WTC11 (cell line): ENCODE data around the gene TBCB. TPM values are rescaled to one million over a fixed set of nuclear protein-coding genes. Genes with fewer than 3 reads are reported as not detected.

Experiments used
- ATAC-seq: fragments of 200-7000 bp; cut with Tn5 transposase; 2 replicates; pipeline ENCODE4 v1.10.0; 2021; ENCODE audit warnings: mild to moderate bottlenecking, moderate library complexity
- CTCF ChIA-PET: fragments of 300-600 bp; sonication (Branson Sonifier 250); formaldehyde crosslinking; loops from one replicate; lab custom pipeline; 2021; ENCODE audit warnings: antibody characterized with exemption; lab: Charles Lee
- POLR2A ChIA-PET: fragments of 350-600 bp; sonication (Branson Sonifier 250); formaldehyde crosslinking; loops from one replicate; lab custom pipeline; 2021; ENCODE audit warnings: antibody characterized with exemption; lab: Charles Lee
- DNase-seq: peaks from one replicate; pipeline ENCODE4 v3.0.0; 2021; ENCODE audit warnings: low spot score
- H3K27ac Mint-ChIP-seq: 2 replicates; pipeline ENCODE4 v1.8.0; 2021; ENCODE audit warnings: mixed read lengths
- H3K27me3 Mint-ChIP-seq: 2 replicates; pipeline ENCODE4 v1.8.0; 2021; ENCODE audit warnings: low read depth, mild to moderate bottlenecking, moderate library complexity, mixed read lengths
- H3K36me3 Mint-ChIP-seq: 2 replicates; pipeline ENCODE4 v1.8.0; 2021; ENCODE audit warnings: mixed read lengths
- H3K4me1 Mint-ChIP-seq: 2 replicates; pipeline ENCODE4 v1.8.0; 2022; ENCODE audit warnings: mixed read lengths
- H3K4me3 Mint-ChIP-seq: 2 replicates; pipeline ENCODE4 v1.8.0; 2021; ENCODE audit warnings: mild to moderate bottlenecking, moderate library complexity, mixed read lengths
- H3K9me3 Mint-ChIP-seq: 2 replicates; pipeline ENCODE4 v1.8.0; 2021; ENCODE audit warnings: mixed read lengths
- ATF2 ChIP-seq: sonication (generic); formaldehyde crosslinking; IDR thresholded peaks from 2 replicates; pipeline ENCODE4 v1.8.1; 2022; ENCODE audit warnings: low read depth, missing genetic modification reagents, borderline replicate concordance
- CBFB ChIP-seq: sonication (generic); formaldehyde crosslinking; IDR thresholded peaks from 2 replicates; pipeline ENCODE4 v1.8.1; 2022; ENCODE audit warnings: mild to moderate bottlenecking, low read depth, missing genetic modification reagents
- GRHL2 ChIP-seq: fragments of 250-450 bp; sonication (Bioruptor Pico); IDR thresholded peaks from 2 replicates; pipeline ENCODE4 v1.8.0; 2022; ENCODE audit warnings: mild to moderate bottlenecking, moderate library complexity; ENCODE audit not compliant: insufficient replicate concordance, severe bottlenecking
- KAT7 ChIP-seq: sonication (generic); formaldehyde crosslinking; IDR thresholded peaks from 2 replicates; pipeline ENCODE4 v1.8.1; 2023; ENCODE audit warnings: missing genetic modification reagents, mild to moderate bottlenecking, borderline replicate concordance
- PRRX2 ChIP-seq: fragments of 250-450 bp; sonication (Bioruptor Pico); IDR thresholded peaks from 2 replicates; pipeline ENCODE4 v1.8.0; 2021; ENCODE audit warnings: mild to moderate bottlenecking
- RORB ChIP-seq: fragments of 250-450 bp; sonication (Bioruptor Pico); IDR thresholded peaks from 2 replicates; pipeline ENCODE4 v1.9.0; 2021; ENCODE audit warnings: mild to moderate bottlenecking
- TEAD1 ChIP-seq: sonication (generic); formaldehyde crosslinking; IDR thresholded peaks from 2 replicates; pipeline ENCODE4 v1.8.0; 2022; ENCODE audit warnings: mild to moderate bottlenecking, missing genetic modification reagents
- ZBTB21 ChIP-seq: sonication (generic); formaldehyde crosslinking; IDR thresholded peaks from 2 replicates; pipeline ENCODE4 v1.8.1; 2023; ENCODE audit warnings: mild to moderate bottlenecking, missing genetic modification reagents, borderline replicate concordance
- ZBTB43 ChIP-seq: sonication (generic); formaldehyde crosslinking; IDR thresholded peaks from 2 replicates; pipeline ENCODE4 v1.8.1; 2023; ENCODE audit warnings: mild to moderate bottlenecking, missing genetic modification reagents
- ZNF263 ChIP-seq: sonication (generic); formaldehyde crosslinking; IDR thresholded peaks from 2 replicates; pipeline ENCODE4 v1.8.1; 2022; ENCODE audit warnings: low read depth, mild to moderate bottlenecking, moderate library complexity, missing genetic modification reagents
- ZNF425 ChIP-seq: fragments of 250-450 bp; sonication (Bioruptor Pico); conservative IDR thresholded peaks from 2 replicates; pipeline ENCODE4 v1.9.0; 2021; ENCODE audit warnings: mild to moderate bottlenecking
- total RNA-seq: library from RNA; stranded (reverse); gene quantifications from 3 replicates; pipeline ENCODE4 v1.2.3, GENCODE V29; 2021
- TF ChIP-seq, protein P1 (sequence below): sonication (generic); formaldehyde crosslinking; IDR thresholded peaks from 2 replicates; pipeline ENCODE4 v1.8.1; 2022; ENCODE audit warnings: missing genetic modification reagents, borderline replicate concordance
- TF ChIP-seq, protein P2 (sequence below): fragments of 250-450 bp; sonication (Bioruptor Pico); IDR thresholded peaks from 2 replicates; pipeline ENCODE4 v1.8.0; 2021; ENCODE audit warnings: mild to moderate bottlenecking
- TF ChIP-seq, protein P3 (sequence below): sonication (generic); formaldehyde crosslinking; IDR thresholded peaks from 2 replicates; pipeline ENCODE4 v1.8.1; 2023; ENCODE audit warnings: mild to moderate bottlenecking, missing genetic modification reagents
- TF ChIP-seq, protein P4 (sequence below): sonication (generic); formaldehyde crosslinking; IDR thresholded peaks from 2 replicates; pipeline ENCODE4 v1.8.0; 2022; ENCODE audit warnings: mild to moderate bottlenecking, missing genetic modification reagents

TBCB gene
- total RNA-seq, 1 experiment from 2014 or later: 182 TPM

DNA sequence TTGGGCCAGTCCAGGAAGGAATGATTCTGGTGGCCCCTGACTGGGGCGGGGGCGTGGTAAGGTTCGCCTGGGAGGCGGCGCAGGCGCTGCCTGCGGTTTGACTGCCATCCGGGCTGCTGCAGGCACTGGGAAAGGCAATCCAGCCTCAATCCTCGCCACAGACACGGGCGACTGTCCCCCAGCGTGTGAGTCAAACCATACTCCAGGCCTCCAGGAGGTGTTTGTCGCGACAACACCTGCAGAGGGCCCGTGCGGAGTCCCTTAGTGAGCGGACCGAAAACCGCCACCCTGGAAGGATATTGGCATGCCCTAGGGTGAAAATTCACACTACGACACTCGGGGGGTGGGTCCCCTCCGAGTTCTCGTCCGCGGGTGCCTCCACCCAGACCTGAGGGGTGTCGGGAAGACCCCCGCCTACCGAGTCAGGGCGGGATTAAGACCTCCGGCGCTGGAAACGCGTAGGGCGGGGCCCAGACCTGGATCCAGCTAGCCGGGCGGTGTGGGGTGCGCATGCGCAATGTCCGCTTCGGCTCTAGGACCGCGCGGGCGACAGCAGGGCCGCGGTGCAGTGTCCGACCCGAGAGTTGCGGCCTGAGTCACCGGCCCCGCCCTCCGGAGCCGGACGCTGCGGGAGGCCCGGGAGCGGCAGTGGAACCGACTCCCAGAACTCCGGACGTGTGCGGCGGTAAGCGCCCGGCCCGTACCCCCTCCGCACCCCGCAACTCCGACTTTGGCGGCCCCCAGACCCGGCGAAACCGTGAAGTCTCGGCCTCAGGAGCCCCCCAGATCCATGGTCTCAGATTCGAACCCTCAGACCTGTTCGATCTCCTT, 24.4 kb downstream of the TBCB start, which contains the start of gene CAPNS1 (continued):
- 0 out of 2 replicates have a peak, but pooled peaks have one; percentile 19 for TF ChIP-seq ZBTB43
- TF ChIP-seq ATF2 (CRISPR knock-in tag): no peak
- no peak for TF ChIP-seq ZNF425
- peak; percentile 77 for TF ChIP-seq ZBTB21 (CRISPR knock-in tag)
- no peak for TF ChIP-seq ZNF263 (CRISPR knock-in tag)
- TF ChIP-seq CBFB: 0 out of 2 replicates have a peak, but pooled peaks have one; percentile 66
- TF ChIP-seq, protein P1, sequence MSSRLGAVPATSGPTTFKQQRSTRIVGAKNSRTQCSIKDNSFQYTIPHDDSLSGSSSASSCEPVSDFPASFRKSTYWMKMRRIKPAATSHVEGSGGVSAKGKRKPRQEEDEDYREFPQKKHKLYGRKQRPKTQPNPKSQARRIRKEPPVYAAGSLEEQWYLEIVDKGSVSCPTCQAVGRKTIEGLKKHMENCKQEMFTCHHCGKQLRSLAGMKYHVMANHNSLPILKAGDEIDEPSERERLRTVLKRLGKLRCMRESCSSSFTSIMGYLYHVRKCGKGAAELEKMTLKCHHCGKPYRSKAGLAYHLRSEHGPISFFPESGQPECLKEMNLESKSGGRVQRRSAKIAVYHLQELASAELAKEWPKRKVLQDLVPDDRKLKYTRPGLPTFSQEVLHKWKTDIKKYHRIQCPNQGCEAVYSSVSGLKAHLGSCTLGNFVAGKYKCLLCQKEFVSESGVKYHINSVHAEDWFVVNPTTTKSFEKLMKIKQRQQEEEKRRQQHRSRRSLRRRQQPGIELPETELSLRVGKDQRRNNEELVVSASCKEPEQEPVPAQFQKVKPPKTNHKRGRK (CRISPR knock-in tag): no peak
- no peak for TF ChIP-seq GRHL2 (CRISPR knock-in tag)
- TF ChIP-seq, protein P2, sequence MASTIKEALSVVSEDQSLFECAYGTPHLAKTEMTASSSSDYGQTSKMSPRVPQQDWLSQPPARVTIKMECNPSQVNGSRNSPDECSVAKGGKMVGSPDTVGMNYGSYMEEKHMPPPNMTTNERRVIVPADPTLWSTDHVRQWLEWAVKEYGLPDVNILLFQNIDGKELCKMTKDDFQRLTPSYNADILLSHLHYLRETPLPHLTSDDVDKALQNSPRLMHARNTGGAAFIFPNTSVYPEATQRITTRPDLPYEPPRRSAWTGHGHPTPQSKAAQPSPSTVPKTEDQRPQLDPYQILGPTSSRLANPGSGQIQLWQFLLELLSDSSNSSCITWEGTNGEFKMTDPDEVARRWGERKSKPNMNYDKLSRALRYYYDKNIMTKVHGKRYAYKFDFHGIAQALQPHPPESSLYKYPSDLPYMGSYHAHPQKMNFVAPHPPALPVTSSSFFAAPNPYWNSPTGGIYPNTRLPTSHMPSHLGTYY: no peak
- no peak for TF ChIP-seq KAT7 (CRISPR knock-in tag)
- no peak for TF ChIP-seq RORB (CRISPR knock-in tag)
- TF ChIP-seq PRRX2 (CRISPR knock-in tag): no peak

- CTCF ChIA-PET: interaction anchor here (0.6 to 2.0 kb wide), 2 partner anchors 12 to 78 kb away, joined by 4 to 18 read pairs; no protein-coding TSS in a partner anchor
- Mint-ChIP-seq H3K4me3 (peak overlapping the region; percentile 99), H3K36me3 (peaks cover 27% of the 10 kb centered on the region)
- TF ChIP-seq, protein P3, sequence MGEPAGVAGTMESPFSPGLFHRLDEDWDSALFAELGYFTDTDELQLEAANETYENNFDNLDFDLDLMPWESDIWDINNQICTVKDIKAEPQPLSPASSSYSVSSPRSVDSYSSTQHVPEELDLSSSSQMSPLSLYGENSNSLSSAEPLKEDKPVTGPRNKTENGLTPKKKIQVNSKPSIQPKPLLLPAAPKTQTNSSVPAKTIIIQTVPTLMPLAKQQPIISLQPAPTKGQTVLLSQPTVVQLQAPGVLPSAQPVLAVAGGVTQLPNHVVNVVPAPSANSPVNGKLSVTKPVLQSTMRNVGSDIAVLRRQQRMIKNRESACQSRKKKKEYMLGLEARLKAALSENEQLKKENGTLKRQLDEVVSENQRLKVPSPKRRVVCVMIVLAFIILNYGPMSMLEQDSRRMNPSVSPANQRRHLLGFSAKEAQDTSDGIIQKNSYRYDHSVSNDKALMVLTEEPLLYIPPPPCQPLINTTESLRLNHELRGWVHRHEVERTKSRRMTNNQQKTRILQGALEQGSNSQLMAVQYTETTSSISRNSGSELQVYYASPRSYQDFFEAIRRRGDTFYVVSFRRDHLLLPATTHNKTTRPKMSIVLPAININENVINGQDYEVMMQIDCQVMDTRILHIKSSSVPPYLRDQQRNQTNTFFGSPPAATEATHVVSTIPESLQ (CRISPR knock-in tag): no peak
- TF ChIP-seq, protein P4, sequence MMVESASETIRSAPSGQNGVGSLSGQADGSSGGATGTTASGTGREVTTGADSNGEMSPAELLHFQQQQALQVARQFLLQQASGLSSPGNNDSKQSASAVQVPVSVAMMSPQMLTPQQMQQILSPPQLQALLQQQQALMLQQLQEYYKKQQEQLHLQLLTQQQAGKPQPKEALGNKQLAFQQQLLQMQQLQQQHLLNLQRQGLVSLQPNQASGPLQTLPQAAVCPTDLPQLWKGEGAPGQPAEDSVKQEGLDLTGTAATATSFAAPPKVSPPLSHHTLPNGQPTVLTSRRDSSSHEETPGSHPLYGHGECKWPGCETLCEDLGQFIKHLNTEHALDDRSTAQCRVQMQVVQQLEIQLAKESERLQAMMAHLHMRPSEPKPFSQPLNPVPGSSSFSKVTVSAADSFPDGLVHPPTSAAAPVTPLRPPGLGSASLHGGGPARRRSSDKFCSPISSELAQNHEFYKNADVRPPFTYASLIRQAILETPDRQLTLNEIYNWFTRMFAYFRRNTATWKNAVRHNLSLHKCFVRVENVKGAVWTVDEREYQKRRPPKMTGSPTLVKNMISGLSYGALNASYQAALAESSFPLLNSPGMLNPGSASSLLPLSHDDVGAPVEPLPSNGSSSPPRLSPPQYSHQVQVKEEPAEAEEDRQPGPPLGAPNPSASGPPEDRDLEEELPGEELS (CRISPR knock-in tag): peak; percentile 35; the same call in 1 of the 2 replicates
- TF ChIP-seq ZBTB43: 0 out of 2 replicates have a peak, but pooled peaks have one; percentile 2
- 0 out of 2 replicates have a peak, but pooled peaks have one; percentile 10 for TF ChIP-seq TEAD1 (CRISPR knock-in tag)
- TF ChIP-seq, all 79 proteins: peak for 3
- H3K27me3 Mint-ChIP-seq: peaks cover 6% of the 10 kb centered on the region
- ATAC-seq (peak; percentile 2; the same call in 1 of the 2 replicates), DNase-seq (peak; percentile 60)
- POLR2A ChIA-PET: interaction anchor here (1.5 to 2.1 kb wide), 2 partner anchors 11 to 13 kb away, joined by 4 to 9 read pairs; no protein-coding TSS in a partner anchor
- peak overlapping the region; percentile 99 for H3K27ac Mint-ChIP-seq
- peaks cover 14% of the 10 kb centered on the region for H3K4me1 Mint-ChIP-seq
- H3K9me3 Mint-ChIP-seq: no peaks in the 10 kb centered on the region
Measured at GRCh38 chr19:36140304-36141038, 25.2 kb downstream of the TBCB start.
